Measurements from ENCODE around the gene C20orf202.
"Not testable (repeated sequence)": the region's sequence is repeated elsewhere in the genome, so short reads cannot be mapped to it uniquely, and the experiment has no call there.

C20orf202 gene

GRCh38 chr20:1225783-1226654, 22.8 kb downstream of the C20orf202 start, which contains the start of gene RAD21L1:
TSS of gene RAD21L1 (plus strand) at chr20:1226044. CDS start at chr20:1228454, 2,410 bp downstream.
- Mint-ChIP-seq H3K27ac (no peak within 1 kb of the TSS), H3K4me1 (peaks cover 3 to 11% of the 10 kb centered on the region in 2 donors), H3K36me3 (no peaks in the 10 kb centered on the region), H3K27me3 (peaks cover 24 to 53% of the 10 kb centered on the region in 2 donors), H3K4me3 (peak within 1 kb of the TSS; percentile 80 to 81), H3K9me3 (peaks cover 4 to 7% of the 10 kb centered on the region in 2 donors)
- peak; percentile 83 to 84 for ATAC-seq (replicated peaks)
- peak; percentile 53 for DNase-seq

DNA sequence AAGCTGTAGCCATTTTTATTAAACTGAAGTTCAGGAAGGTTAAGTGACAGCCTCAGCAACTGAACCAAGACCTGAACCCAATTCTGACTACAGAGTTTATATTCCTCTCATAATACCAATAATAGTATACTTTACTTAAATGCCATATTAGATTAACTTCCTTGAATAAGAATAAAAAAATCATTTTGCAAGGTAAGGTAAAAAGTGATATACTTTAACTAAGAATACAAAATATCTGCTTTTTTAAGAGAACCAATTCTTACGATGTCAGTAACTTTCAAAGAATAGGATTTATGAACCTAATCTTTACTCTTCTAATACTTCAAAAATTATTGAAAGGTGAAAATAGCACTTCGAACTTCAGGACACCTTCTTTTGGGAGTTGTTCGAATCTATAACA, 26.3 kb downstream of the C20orf202 start:
- Mint-ChIP-seq H3K27ac (no peak overlapping the region), H3K4me1 (peaks cover 3 to 11% of the 10 kb centered on the region in 2 donors), H3K36me3 (no peaks in the 10 kb centered on the region), H3K9me3 (no peaks in the 10 kb centered on the region), H3K27me3 (peaks cover 23 to 43% of the 10 kb centered on the region in 2 donors), H3K4me3 (no peak overlapping the region)
- DNase-seq: no peak
- no peak for ATAC-seq (replicated peaks)

GRCh38 chr20:1232286-1233111, 29.2 kb downstream of the C20orf202 start:
- peak; percentile 72 to 77 for ATAC-seq (replicated peaks)
- Mint-ChIP-seq H3K36me3 (no peaks in the 10 kb centered on the region), H3K4me3 (no peak overlapping the region), H3K4me1 (no peaks in the 10 kb centered on the region), H3K9me3 (no peaks in the 10 kb centered on the region), H3K27ac (no peak overlapping the region), H3K27me3 (peaks cover 25 to 36% of the 10 kb centered on the region in 2 donors)
- no peak for DNase-seq

- peaks cover 32 to 39% of the 10 kb centered on the region in 2 donors for H3K27me3 Mint-ChIP-seq
- no peaks in the 10 kb centered on the region for H3K9me3 Mint-ChIP-seq
- no peak for ATAC-seq (replicated peaks)
Observed at GRCh38 chr20:1240549-1240948, 37.3 kb downstream of the C20orf202 start.

GRCh38 chr20:1241456-1241855, 38.2 kb downstream of the C20orf202 start:
- no peak for DNase-seq
- peaks cover 0 to 2% of the 10 kb centered on the region in 2 donors for H3K4me1 Mint-ChIP-seq

More at GRCh38 chr20:1240549-1240948, 37.3 kb downstream of the C20orf202 start:
- Mint-ChIP-seq H3K27ac (no peak overlapping the region), H3K4me1 (peaks cover 0 to 2% of the 10 kb centered on the region in 2 donors), H3K4me3 (no peak overlapping the region), H3K36me3 (no peaks in the 10 kb centered on the region)
- no peak for DNase-seq

DNA sequence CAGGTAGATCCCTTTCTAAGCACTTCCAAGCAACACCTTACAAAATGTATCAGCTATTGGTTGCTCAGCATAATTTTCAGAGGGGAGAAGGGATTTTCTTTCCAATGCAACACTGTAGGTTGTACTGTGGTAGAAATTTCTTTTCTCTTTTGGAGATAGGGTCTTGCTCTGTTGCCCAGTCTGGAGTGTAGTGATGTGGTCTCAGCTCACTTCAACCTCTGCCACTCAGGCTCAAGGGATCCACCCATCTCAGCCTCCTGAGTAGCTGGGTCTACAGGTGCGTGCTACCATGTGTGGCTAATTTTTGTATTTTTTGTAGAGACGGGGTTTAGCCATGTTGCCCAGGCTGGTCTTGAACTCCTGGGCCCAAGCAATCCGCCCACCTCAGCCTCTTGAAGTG, 38.8 kb downstream of the C20orf202 start:
- Mint-ChIP-seq H3K4me3 (no peak overlapping the region), H3K27ac (no peak overlapping the region), H3K4me1 (peaks cover 0 to 2% of the 10 kb centered on the region in 2 donors), H3K36me3 (no peaks in the 10 kb centered on the region), H3K9me3 (no peaks in the 10 kb centered on the region), H3K27me3 (peaks cover 28% of the 10 kb centered on the region in 2 donors)
- ATAC-seq (replicated peaks) (no peak), DNase-seq (no peak)

More at GRCh38 chr20:1241456-1241855, 38.2 kb downstream of the C20orf202 start:
- Mint-ChIP-seq H3K36me3 (no peaks in the 10 kb centered on the region), H3K27ac (no peak overlapping the region), H3K27me3 (peaks cover 28 to 29% of the 10 kb centered on the region in 2 donors), H3K4me3 (no peak overlapping the region), H3K9me3 (no peaks in the 10 kb centered on the region)
- ATAC-seq (replicated peaks): no peak

- H3K27ac Mint-ChIP-seq: no peak overlapping the region
- H3K9me3 Mint-ChIP-seq: no peaks in the 10 kb centered on the region
- H3K27me3 Mint-ChIP-seq: peaks cover 25 to 28% of the 10 kb centered on the region in 2 donors
- peaks cover 0 to 2% of the 10 kb centered on the region in 2 donors for H3K4me1 Mint-ChIP-seq
- H3K4me3 Mint-ChIP-seq: no peak overlapping the region
- DNase-seq (no peak), ATAC-seq (replicated peaks) (no peak)
- H3K36me3 Mint-ChIP-seq: no peaks in the 10 kb centered on the region
Observed at GRCh38 chr20:1242530-1242929, 39.3 kb downstream of the C20orf202 start.

DNA sequence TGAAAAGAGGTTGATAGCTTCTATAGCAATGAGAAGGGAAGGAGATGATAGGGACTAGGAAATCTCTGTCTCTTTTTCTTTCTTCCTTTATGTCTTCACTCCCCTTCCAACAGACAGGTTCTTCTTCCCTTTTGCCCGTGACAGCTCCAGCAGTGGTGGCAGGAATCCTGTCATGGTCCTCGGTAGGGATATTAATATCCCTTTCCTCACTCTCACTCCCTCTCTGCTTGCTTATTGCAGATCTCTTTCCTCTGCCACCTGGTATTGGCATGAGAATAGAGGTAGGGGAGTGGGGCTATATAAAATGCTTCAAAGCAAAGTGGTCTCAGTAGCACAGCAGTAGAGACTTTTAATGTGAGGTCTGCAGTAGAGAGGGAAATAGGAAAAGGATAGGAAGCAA, 42.3 kb downstream of the C20orf202 start:
- Mint-ChIP-seq H3K27me3 (peaks cover 20 to 23% of the 10 kb centered on the region in 2 donors), H3K9me3 (no peaks in the 10 kb centered on the region), H3K4me3 (no peak overlapping the region), H3K36me3 (no peaks in the 10 kb centered on the region), H3K4me1 (peaks cover 0 to 2% of the 10 kb centered on the region in 2 donors), H3K27ac (no peak overlapping the region)
- DNase-seq: no peak
- ATAC-seq (replicated peaks): no peak

- peak in 1 of 2 donors; percentile 33 for ATAC-seq (replicated peaks)
Observed at GRCh38 chr20:1247689-1248088, 44.4 kb downstream of the C20orf202 start.

DNA sequence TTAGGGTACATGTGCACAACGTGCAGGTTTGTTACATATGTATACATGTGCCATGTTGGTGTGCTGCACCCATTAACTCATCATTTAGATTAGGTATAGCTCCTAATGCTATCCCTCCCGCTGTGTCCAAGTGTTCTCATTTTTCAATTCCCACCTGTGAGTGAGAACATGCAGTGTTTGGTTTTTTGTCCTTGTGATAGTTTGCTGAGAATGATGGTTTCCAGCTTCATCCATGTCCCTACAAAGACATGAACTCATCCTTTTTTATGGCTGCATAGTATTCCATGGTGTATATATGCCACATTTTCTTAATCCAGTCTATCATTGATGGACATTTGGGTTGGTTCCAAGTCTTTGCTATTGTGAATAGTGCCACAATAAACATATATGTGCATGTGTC, 47.0 kb downstream of the C20orf202 start:
- ATAC-seq (replicated peaks); H3K9me3 Mint-ChIP-seq; H3K4me1 Mint-ChIP-seq; H3K27ac Mint-ChIP-seq; H3K4me3 Mint-ChIP-seq; H3K36me3 Mint-ChIP-seq; DNase-seq: not testable (repeated sequence)
- peaks cover 5 to 19% of the 10 kb centered on the region in 2 donors for H3K27me3 Mint-ChIP-seq

More at GRCh38 chr20:1247689-1248088, 44.4 kb downstream of the C20orf202 start:
- Mint-ChIP-seq H3K4me1 (no peaks in the 10 kb centered on the region), H3K27me3 (peaks cover 7 to 14% of the 10 kb centered on the region in 2 donors), H3K9me3 (peaks cover 0 to 2% of the 10 kb centered on the region in 2 donors), H3K27ac (no peak overlapping the region), H3K4me3 (no peak overlapping the region), H3K36me3 (no peaks in the 10 kb centered on the region)
- DNase-seq: no peak

DNA sequence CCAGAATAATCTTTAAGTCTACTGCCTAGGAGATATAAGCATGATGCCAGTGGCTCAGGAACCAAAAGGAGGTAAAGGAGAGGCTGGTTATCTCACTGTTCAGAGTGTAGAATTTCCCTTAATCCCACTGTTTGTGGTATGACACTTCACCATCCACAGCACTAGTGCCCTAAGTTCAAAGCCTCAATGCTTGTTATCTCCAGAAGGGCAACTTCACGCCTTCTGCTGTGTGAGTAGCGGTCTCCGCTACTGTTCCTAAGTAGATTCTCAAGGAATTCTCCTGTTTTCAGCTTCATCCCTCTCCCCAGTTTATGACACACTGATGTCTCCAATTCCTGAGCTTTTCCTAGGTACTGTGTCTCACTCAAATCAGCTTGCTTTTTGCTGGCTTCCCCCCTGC, 49.2 kb downstream of the C20orf202 start:
- no peak for ATAC-seq (replicated peaks)
- Mint-ChIP-seq H3K4me1 (no peaks in the 10 kb centered on the region), H3K9me3 (peaks cover 0 to 2% of the 10 kb centered on the region in 2 donors)

DNA sequence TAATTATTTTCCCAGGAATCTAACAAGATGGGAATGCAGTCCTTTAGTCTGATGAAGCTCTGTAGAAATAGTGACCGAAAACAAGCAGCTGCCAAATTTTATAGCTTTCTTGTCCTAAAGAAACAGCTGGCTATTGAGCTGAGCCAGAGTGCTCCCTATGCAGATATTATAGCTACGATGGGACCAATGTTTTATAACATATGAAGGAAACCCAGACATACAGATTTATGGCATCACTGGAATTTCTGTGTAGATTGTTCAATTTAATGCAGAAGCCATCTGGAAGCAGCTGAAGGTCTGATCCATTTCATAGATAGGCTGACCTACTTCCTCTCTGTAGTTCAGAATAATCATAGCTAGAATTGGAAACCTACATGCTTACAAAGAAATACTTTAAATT, 51.0 kb downstream of the C20orf202 start:
- H3K4me3 Mint-ChIP-seq: no peak overlapping the region
- H3K36me3 Mint-ChIP-seq: no peaks in the 10 kb centered on the region
- DNase-seq: no peak
- ATAC-seq (replicated peaks): no peak
- peaks cover 10 to 24% of the 10 kb centered on the region in 2 donors for H3K27me3 Mint-ChIP-seq
- H3K4me1 Mint-ChIP-seq: no peaks in the 10 kb centered on the region
- peaks cover 0 to 2% of the 10 kb centered on the region in 2 donors for H3K9me3 Mint-ChIP-seq
- no peak overlapping the region for H3K27ac Mint-ChIP-seq

More for the DNA sequence above, 49.2 kb downstream of the C20orf202 start:
- Mint-ChIP-seq H3K4me3 (no peak overlapping the region), H3K36me3 (no peaks in the 10 kb centered on the region), H3K27me3 (peaks cover 10 to 24% of the 10 kb centered on the region in 2 donors), H3K27ac (no peak overlapping the region)
- DNase-seq: no peak

DNA sequence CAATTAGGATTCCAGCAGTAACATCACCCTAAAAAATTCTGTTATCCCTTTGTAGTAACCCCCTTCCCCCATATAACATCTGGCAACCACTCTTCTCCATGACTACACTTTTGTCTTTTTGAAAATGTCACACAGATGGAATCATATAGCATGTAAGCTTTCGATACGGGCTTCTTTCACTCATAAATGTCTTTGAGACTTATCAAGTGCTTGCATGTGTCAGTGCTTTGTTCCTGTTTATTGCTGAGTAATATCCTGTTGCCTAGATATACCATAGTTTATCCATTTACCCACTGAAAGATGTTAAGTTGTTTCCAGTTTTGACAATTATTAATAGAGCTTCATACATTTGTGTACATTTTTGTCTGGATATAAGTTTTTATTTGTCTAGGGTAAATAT, 52.4 kb downstream of the C20orf202 start:
- Mint-ChIP-seq H3K27me3 (peaks cover 10 to 24% of the 10 kb centered on the region in 2 donors), H3K36me3 (no peaks in the 10 kb centered on the region), H3K9me3 (peaks cover 0 to 2% of the 10 kb centered on the region in 2 donors), H3K27ac (no peak overlapping the region), H3K4me3 (no peak overlapping the region), H3K4me1 (no peaks in the 10 kb centered on the region)
- DNase-seq: no peak
- ATAC-seq (replicated peaks): no peak

Measured in stimulated activated naive B cell treated with anti-CD40 and anti-IgM and Interleukin-4, amounts not matched to agents 10 μg/mL and 1 μg/mL and 100 μg/mL, for 72 hours (primary cell).